Adrenal gland (tissue), 12 donors: ENCODE measurements around the gene KLHL2. TPM values are rescaled to one million over a fixed set of nuclear protein-coding genes. Genes with fewer than 3 reads are reported as not detected.

ENCODE experiments used
- DNase-seq, 7 donors: peaks; one replicate each; pipeline ENCODE4 v3.0.0-alpha.2; 2019 to 2020
- H3K27ac ChIP-seq, 5 donors: fragments of 200-600 bp; sonication (generic) in 4 of 5; 1 replicate in 3 of 5; 2 replicates in 2 of 5; pipeline versions ENCODE4 v1.5.1 to v1.8.0; 2016 to 2020; ENCODE audit warnings: mild to moderate bottlenecking in 1 of 5
- H3K27me3 ChIP-seq: fragments of 200-600 bp; 2 replicates; pipeline ENCODE4 v1.8.0; 2021
- H3K36me3 ChIP-seq, 2 donors: fragments of 200-600 bp; replicated peaks in 1 of 2; 1 replicate in 1 of 2; 2 replicates in 1 of 2; pipeline versions ENCODE4 v1.5.1 to v1.8.0; 2018 to 2022
- H3K4me1 ChIP-seq, 2 donors: fragments of 200-600 bp; replicated peaks in 1 of 2; 1 replicate in 1 of 2; 2 replicates in 1 of 2; pipeline versions ENCODE4 v1.5.1 to v1.8.0; 2018 to 2021
- H3K4me3 ChIP-seq, 4 donors: fragments of 200-600 bp; sonication (generic) in 3 of 4; one replicate each; pipeline ENCODE4 v1.5.1; 2016 to 2018
- H3K9me3 ChIP-seq, 3 donors: fragments of 200-600 bp; sonication (generic) in 1 of 3; replicated peaks in 1 of 3; 1 replicate in 2 of 3; 2 replicates in 1 of 3; pipeline versions ENCODE4 v1.5.1 to v1.8.0; 2016 to 2021
- CTCF ChIP-seq, 6 experiments: fragments of 450-650 bp in 4 of 6; fragments of 200-600 bp in 2 of 6; sonication (generic) in 1 of 6; IDR thresholded peaks; 1 replicate in 5 of 6; 2 replicates in 1 of 6; pipeline versions ENCODE4 v1.5.1 to v1.8.0; 2016 to 2021; ENCODE audit warnings: antibody characterized with exemption in 6 of 6, mild to moderate bottlenecking in 2 of 6, moderate library complexity in 1 of 6
- POLR2A ChIP-seq, 2 donors: fragments of 450-650 bp; IDR thresholded peaks; one replicate each; pipeline ENCODE4 v1.6.1; 2017; ENCODE audit warnings: antibody characterized with exemption in 2 of 2, mild to moderate bottlenecking in 2 of 2, moderate library complexity in 1 of 2
- WGBS, 4 donors: extraction: QIAGEN DNeasy Blood & Tissue Kit in 2 of 4; methylation state at CpG; one replicate each; pipeline versions ENCODE4 v1.1.5 to v1.1.7; 2013 to 2017; 5-methylcytosine and 5-hydroxymethylcytosine counted together
- intact Hi-C, 2 donors: fragments of 100-400 bp; cut with DNase I; formaldehyde crosslinking; loops; one replicate each; pipeline versions ENCODE4 v1.14.1 to v1.15.0; 2022 to 2023
- polyA plus RNA-seq, 3 donors: library from polyadenylated mRNA; stranded (reverse); fragments of 200-250 nt in 2 of 3; fragments of 350-450 nt in 1 of 3; fragmentation: Illumina TruSeq in 1 of 3; extraction: RNeasy Lipid Tissue Mini Kit (QIAGEN cat#74804) in 1 of 3; gene quantifications; one replicate each; pipeline ENCODE4 v1.2.3, GENCODE V29; 2013 to 2014
- total RNA-seq, 9 donors: library from RNA; depleted of rRNA in 4 of 9; stranded (reverse); fragments of >200 nt in 4 of 9; fragments of 120-200 nt in 1 of 9; fragmentation: NEBNext Ultra II Directional in 1 of 9; extraction: Animal tissue kit (Norgen Biotek cat#: 25700) in 1 of 9; gene quantifications; one replicate each; pipeline versions ENCODE4 v1.1.0 to v1.2.4, GENCODE V29; 2013 to 2023
- donor health status: healthy with polysubstance abuse.
- donor health status: Bipolar disorder and iron deficiency.
- donor health status: DM: yes; HTN: yes; CAD: no.
- donor health status: DM: no; HTN: no; CAD: no.
- donor health status: DM: no; HTN: no; CAD: no.
- donor health status: DM: yes; HTN: yes; CAD: no.

KLHL2 gene
- total and polyA plus RNA-seq, 12 donors = 9.7 to 45.5 (median 25.2) TPM

- WGBS, 4 donors = 0 to 2% (median 0%) methylated on average over 29 to 76 of the region's 76 CpGs
- intact Hi-C loops = loop anchor here (10.0 kb wide), 1 partner anchor 123 kb away; the partner anchor contains the start of gene KLHL2 (in 2 of the 2)
Measured at GRCh38 chr4:165327211-165328100, 120.1 kb downstream of the KLHL2 start, which contains the start of gene MSMO1. Gene MSMO1 (plus strand): TSS chr4:165327669. CDS start chr4:165333371, 5,702 bp downstream.

DNA sequence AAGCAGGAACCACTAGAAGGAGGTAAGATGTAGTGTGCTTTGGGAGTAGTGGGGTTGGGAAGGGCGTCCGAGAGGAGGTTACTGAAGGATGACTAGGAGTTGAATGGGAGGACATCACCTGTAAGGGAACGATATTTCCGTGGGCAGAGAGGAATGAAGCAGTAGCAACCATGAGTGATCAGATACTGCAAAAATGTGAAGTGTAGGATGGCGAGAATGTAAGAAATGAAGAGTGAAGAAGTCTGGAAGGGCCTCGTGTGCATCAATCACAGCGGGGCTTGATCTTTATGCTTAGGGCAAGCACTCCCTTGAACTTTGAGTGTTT lies 120.7 kb downstream of the KLHL2 start:
- 0 to 3% (median 1%) methylated on average over 7 of the region's 7 CpGs for WGBS, 4 donors

More at GRCh38 chr4:165327211-165328100, 120.1 kb downstream of the KLHL2 start, which contains the start of gene MSMO1:
- H3K4me3 ChIP-seq = peak within 1 kb of the TSS; percentile 74 to 94 (median 80)
- no peaks in the 10 kb centered on the region for H3K27me3 ChIP-seq
- no peaks in the 10 kb centered on the region for H3K9me3 ChIP-seq
- peak within 1 kb of the TSS; percentile 78 to 90 (median 86) for H3K27ac ChIP-seq
- TF ChIP-seq POLR2A (IDR thresholded peaks at IDR 0.05) (peak; percentile 43 to 97), CTCF (IDR thresholded peaks at IDR 0.05) (no peak)
- H3K4me1 ChIP-seq = peaks cover 17 to 40% of the 10 kb centered on the region in 2 donors
- H3K36me3 ChIP-seq = no peaks in the 10 kb centered on the region
- peak; percentile 99 to 100 (median 99) for DNase-seq

DNA sequence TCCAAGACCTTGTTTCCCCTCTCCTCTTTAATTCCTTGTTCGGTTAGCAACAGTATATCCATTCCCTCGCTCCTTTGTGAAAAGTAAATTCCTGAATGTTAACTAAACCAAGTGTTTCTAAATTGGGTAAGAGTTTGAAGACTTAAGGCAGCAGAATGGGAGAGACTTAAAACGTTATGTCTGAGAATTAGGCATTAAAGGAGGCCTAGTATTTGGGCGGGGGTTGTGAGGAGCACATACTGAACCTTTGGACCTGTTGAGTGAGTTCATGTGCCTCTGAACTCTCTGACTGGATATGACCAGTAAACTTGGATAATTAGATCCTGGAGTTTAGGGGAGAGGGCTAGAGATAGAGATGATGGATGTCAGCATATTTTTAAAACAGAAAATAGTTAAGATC lies 121.3 kb downstream of the KLHL2 start:
- no peaks in the 10 kb centered on the region for H3K9me3 ChIP-seq
- intact Hi-C loops = loop anchor here (10.0 kb wide), 1 partner anchor 124 kb away; the partner anchor contains the start of gene KLHL2 (in 2 of the 2)
- no peaks in the 10 kb centered on the region for H3K36me3 ChIP-seq
- 32 to 47% (median 43%) methylated on average over 4 of the region's 4 CpGs for WGBS, 4 donors
- H3K4me3 ChIP-seq = peak overlapping the region in 1 of 4 donors; percentile 78
- peak overlapping the region in 2 of 5 donors; percentile 18 to 84 for H3K27ac ChIP-seq
- no peaks in the 10 kb centered on the region for H3K27me3 ChIP-seq
- peaks cover 17 to 45% of the 10 kb centered on the region in 2 donors for H3K4me1 ChIP-seq
- no peak for TF ChIP-seq CTCF (IDR thresholded peaks at IDR 0.05)
- TF ChIP-seq POLR2A (IDR thresholded peaks at IDR 0.05) = no peak
- DNase-seq = no peak

More for the DNA sequence above, 120.7 kb downstream of the KLHL2 start:
- Histone ChIP-seq H3K36me3 (no peaks in the 10 kb centered on the region), H3K27ac (peak overlapping the region in 4 of 5 donors; percentile 15 to 86 (median 72)), H3K4me1 (peaks cover 17 to 43% of the 10 kb centered on the region in 2 donors), H3K9me3 (no peaks in the 10 kb centered on the region), H3K27me3 (no peaks in the 10 kb centered on the region), H3K4me3 (peak overlapping the region; percentile 13 to 83 (median 76))
- intact Hi-C loops = loop anchor here (10.0 kb wide), 1 partner anchor 123 kb away; the partner anchor contains the start of gene KLHL2 (in 2 of the 2)
- TF ChIP-seq CTCF (IDR thresholded peaks at IDR 0.05) (no peak), POLR2A (IDR thresholded peaks at IDR 0.05) (no peak)
- no peak for DNase-seq

GRCh38 chr4:165330071-165330470 lies 122.7 kb downstream of the KLHL2 start:
- WGBS, 4 donors = 90 to 96% (median 95%) methylated on average over 2 of the region's 2 CpGs
- no peak overlapping the region for H3K4me3 ChIP-seq
- peaks cover 17 to 48% of the 10 kb centered on the region in 2 donors for H3K4me1 ChIP-seq
- TF ChIP-seq CTCF (IDR thresholded peaks at IDR 0.05) (no peak), POLR2A (IDR thresholded peaks at IDR 0.05) (no peak)
- no peaks in the 10 kb centered on the region for H3K27me3 ChIP-seq
- H3K36me3 ChIP-seq = no peaks in the 10 kb centered on the region
- intact Hi-C loops = no loop called here
- no peak overlapping the region for H3K27ac ChIP-seq
- no peaks in the 10 kb centered on the region for H3K9me3 ChIP-seq
- DNase-seq = no peak
